ENCODE measurements around the gene MISP.
"Not testable (repeated sequence)": the region's sequence is repeated elsewhere in the genome, so short reads cannot be mapped to it uniquely, and the experiment has no call there.

The MISP gene

DNA sequence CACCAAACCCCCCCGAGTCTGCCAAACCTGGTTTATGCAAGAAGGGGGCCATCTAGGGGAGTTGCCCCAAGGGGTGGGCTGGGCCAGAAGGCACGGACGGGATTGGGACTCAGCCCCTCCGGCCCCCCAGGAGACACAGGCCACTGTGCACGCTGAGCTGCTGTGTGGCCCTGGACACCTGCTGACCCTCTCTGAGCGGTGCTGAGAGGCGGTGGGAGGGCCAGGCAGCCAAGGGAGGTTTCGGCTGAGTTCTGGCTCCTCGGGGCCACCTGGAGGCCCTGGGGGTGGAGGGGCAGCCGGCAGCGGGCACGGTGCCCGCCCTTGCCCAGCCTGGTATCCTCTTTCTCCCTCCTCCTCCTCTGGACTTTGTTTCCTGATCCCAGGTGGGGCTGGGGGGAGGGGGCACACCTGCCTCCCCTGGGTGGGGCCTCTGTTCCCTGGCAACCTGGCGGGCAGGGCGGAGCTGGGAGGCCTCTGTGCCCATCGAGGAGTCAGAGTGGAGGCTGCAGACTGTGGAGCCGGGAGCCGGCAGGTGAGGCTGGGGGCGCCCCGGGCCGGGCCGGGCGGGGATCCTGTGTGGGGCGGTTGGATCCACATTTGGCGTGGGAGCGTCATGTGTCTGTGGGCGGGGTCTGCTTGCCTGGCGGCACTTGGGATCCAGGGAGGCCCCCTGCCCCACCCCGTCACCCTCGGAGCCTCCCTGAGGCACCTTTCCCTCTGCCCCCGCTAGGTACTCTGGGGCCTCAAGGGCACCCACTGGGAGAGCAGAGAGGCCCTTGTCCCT lies at the start of gene MISP:
TSS of gene MISP (plus strand) at position 473 of the 784 bp plus-strand sequence. CDS start 5,835 bp downstream, outside the sequence.
- no peak for DNase-seq (ENCODE audit: low read depth)

- not testable (repeated sequence) for DNase-seq (ENCODE audit: low read depth)
These were observed 48.1 kb upstream of the MISP start for GRCh38 chr19:702847-703246.

- DNase-seq (ENCODE audit: low read depth): no peak
These were observed 47.6 kb upstream of the MISP start for GRCh38 chr19:703329-703650.

- DNase-seq (ENCODE audit: low read depth): peak; percentile 34
These were observed 47.1 kb upstream of the MISP start for GRCh38 chr19:703651-704446.

DNA sequence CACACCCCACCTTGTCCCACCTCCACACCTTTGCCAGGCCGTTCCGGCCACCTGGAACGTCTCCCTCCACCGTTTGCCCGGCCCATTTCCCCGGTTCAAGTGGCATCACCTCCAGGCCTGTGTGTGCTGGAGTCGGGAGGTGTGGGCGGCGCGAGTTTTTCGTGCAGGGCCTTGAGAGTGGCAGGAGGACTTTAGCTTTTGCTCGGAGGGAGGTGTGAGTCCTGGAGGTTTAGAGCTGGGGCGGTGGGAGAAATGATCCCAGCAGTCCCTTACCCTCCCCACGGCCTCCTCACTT lies 46.5 kb upstream of the MISP start:
- DNase-seq (ENCODE audit: low read depth): no peak

GRCh38 chr19:708154-709143 lies 42.5 kb upstream of the MISP start, which contains the start of gene PALM:
Gene PALM, plus strand, starts transcription at chr19:708935. Its CDS starts 212 bp downstream, at chr19:709147.
- no peak for DNase-seq (ENCODE audit: low read depth)

- no peak for DNase-seq (ENCODE audit: low read depth)
These were observed 41.5 kb upstream of the MISP start for GRCh38 chr19:709196-709964.

DNA sequence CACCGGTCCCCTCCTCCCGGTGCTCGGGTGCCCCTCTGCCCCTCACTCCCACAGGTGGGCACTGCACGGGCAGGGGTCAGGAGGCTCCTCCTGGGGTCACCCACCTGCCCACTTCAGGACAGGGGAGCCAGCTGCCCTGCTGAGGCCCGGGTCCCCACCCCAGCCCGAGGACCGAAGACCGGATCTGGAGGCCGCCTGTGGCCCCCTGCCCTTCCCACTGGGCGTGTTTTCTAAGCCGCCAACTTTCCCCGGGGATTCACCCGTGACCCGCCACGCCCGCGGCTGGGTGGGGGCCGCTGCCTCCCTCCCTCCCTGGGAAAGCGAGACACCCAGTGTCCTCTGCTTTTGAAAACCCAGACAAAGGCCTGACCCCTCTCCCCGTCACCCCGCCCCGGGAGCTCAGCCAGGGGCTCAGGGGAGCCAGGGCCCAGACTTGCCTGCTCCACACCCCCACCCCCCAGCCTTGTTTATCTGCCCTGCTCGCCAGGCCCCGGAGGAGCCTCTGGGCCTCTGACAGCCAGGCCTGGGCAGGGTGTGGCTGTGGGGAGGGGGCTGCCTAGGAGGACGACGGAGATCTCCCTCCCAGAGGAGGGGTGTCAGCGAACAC lies 40.8 kb upstream of the MISP start:
- DNase-seq (ENCODE audit: low read depth): no peak

DNA sequence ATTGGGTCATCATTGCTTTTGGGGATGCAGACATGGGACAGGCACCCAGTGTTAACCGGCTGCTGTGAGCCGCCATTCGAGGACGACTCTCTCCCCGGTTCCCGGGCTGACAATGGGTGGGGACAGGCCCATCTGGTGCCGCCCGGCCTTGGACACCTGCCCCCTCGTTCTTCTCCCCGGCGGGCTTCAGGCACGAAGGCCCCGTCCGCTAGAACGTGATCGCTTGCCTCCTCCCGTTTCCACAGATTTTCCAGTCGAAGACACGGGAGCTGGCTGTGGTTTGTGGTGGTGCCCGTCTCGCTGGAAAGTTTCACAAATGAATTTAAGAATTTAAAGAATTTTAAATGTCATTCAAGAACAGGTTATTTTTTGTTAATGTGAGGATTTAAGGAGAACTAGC lies 40.1 kb upstream of the MISP start:
- no peak for DNase-seq (ENCODE audit: low read depth)

DNA sequence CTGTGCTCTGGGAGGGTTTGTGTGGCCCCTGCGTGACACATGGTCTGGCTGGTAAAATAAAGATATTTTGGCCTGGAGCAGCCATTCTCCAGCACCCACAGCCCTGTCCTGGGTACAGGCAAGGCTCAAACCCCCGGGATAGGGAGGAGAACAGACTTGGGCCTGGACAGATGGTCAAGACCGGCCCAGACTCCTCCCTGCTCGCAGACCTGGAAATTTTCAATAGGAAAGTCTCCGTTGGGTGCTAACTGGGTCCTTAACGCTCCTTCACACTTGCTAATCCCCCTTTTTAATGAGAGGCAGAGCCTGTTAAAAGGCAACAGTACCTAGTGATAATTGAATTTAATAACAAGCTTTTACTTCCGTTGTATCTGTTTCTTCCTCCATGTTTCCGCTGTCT lies 39.7 kb upstream of the MISP start:
- DNase-seq (ENCODE audit: low read depth): no peak

- DNase-seq (ENCODE audit: low read depth): no peak
These were observed 35.6 kb upstream of the MISP start for GRCh38 chr19:715347-715746.

GRCh38 chr19:718251-718951 lies 32.5 kb upstream of the MISP start:
- no peak for DNase-seq (ENCODE audit: low read depth)

- peak; percentile 10 for DNase-seq (ENCODE audit: low read depth)
These were observed 31.9 kb upstream of the MISP start for GRCh38 chr19:718991-719512.

DNA sequence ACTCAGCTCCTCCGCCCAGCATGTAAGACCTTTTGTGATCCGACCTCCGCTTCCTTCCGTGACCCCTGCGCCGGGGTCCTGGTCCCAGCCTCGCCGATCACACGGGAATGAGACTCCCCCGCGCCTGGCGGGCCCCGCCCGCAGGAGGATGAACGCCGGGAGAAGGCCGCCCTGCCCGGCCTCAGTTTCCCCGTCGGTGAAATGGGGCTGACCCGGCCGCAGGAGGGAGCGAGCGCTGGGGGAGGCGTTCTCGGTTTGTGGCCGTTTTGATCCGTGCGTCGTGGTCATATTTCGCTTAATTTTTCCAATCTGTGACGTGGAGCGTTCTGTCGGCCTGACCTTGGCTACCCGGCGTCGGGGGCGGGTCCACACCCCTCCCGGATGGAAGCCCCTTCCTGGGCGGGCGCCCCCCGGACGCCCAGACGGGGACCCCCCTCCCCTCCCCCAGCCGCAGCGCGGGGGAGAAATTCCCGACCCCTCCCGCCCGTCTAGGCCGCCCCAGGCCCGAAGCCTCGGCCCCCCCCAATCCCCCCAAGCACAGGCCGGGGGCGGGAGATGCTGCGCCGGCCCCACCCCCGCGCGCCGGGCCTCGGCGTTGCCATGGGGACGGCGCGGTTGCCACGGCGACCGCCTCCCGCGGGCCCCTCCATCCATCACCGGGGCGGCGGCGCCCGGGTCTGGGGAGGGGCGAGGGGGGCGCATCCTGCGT lies 31.1 kb upstream of the MISP start:
- DNase-seq (ENCODE audit: low read depth): no peak

DNA sequence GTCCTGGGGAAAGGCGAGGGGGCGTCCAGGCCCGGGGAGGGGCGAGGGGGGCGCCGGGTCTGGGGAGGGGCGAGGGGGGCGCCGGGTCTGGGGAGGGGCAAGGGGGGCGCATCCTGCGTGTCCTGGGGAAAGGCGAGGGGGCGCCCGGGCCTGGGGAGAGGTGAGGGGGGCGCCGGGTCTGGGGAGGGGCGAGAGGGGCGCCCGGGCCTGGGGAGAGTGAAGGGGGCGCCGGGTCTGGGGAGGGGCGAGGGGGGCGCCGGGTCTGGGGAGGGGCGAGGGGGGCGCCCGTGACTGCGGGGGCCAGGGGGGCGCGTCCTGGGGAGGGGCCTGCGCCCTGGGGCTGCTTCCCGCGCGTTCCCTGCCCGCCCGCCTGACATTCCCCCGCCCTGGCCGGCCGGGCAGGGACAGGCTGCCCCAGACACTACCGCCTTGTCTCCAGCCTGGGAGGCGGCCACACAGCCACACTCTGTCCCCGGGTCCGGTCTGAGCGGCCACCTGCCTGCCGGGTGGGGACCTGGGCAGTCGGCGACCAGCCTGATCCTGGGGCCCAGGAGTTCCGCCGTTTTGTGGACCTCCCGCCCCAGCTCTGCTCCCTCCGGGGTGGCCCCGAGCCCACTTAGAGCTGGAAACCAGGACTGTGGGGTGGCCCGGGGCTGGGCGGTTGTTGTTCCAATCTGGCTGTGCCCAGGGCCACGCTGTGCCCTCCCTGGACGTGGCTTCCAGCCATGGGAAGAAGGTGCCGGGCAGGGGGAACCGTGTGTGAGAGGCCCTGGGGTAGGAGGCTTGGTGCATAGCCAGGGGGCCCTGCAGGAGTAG lies 30.4 kb upstream of the MISP start:
- DNase-seq (ENCODE audit: low read depth): no peak

DNA sequence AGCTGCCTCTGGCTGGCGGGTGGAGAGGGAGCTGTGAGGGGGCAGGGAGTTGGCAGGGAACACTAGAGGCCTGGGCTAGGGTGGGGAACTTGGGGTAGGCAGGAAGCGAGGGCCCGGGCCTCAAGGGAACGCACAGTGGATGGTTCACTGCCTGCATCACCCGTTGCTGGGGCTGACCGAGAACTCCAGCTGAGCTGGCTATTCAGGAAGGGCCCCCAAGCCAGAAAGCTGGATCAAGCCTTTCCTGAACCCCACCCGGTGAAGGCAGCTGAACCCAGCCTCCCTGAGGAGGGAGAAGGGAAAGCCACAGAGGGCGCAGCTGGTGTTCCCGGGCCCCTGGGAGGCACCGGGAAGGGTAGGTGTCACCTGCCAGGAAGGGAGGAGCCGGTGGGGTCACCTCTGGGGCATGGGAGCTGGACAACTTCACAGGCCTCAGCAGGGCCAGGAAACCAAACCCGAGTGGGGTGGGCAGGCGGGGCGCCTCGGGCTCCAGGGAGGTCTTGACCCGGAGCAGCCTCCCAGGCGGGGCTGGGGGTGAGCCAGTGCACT lies 28.3 kb upstream of the MISP start:
- no peak for DNase-seq (ENCODE audit: low read depth)

DNA sequence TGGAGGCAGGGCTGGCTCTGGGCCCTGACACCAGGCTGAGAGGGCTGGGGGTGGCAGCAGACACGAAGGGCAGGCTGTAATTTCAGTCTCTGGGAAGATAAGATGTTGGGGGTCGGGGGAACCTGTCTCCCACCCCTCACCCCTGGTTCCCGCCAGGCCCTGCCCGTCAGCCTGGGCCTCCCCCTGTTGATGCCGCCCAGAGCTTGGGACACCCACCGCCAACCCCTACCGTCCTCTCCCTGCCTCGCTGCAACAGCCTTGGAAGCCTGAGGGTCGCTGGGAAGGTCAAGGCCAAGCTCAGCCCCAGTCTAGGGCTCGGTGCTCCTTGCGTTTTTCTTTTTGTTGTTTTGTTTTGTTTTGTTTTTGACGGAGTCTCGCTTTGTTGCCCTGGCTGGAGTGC lies 27.7 kb upstream of the MISP start:
- no peak for DNase-seq (ENCODE audit: low read depth)

- DNase-seq (ENCODE audit: low read depth): no peak
These were observed 27.2 kb upstream of the MISP start for GRCh38 chr19:723714-724113.

Data from EH (cell line).